GM19438 (cell line): Measurements from ENCODE around the gene KRTAP19-7.

Experiments used
- ATAC-seq: cut with Tn5 transposase; IDR thresholded peaks from one replicate; pipeline ENCODE4 v1.9.1; 2021; ENCODE audit warnings: low read depth; ENCODE audit not compliant: unreplicated experiment

KRTAP19-7 gene

GRCh38 chr21:30561264-30561895 lies at the start of gene KRTAP19-7:
Gene KRTAP19-7, minus strand, starts transcription at chr21:30561314. Its CDS starts 25 bp downstream, at chr21:30561289.
- no peak for ATAC-seq

GRCh38 chr21:30605968-30606367 lies 44.9 kb upstream of the KRTAP19-7 start:
- ATAC-seq, result no peak

GRCh38 chr21:30600787-30601186 lies 39.7 kb upstream of the KRTAP19-7 start, which contains the start of gene KRTAP22-1:
Gene KRTAP22-1, plus strand, starts transcription at chr21:30601087.
- no peak for ATAC-seq

- ATAC-seq, result no peak
Measured at GRCh38 chr21:30598802-30599201, 37.7 kb upstream of the KRTAP19-7 start, which contains the start of gene KRTAP6-2. Gene KRTAP6-2, minus strand, starts transcription at chr21:30598902. Its CDS starts 28 bp downstream, at chr21:30598874.

DNA sequence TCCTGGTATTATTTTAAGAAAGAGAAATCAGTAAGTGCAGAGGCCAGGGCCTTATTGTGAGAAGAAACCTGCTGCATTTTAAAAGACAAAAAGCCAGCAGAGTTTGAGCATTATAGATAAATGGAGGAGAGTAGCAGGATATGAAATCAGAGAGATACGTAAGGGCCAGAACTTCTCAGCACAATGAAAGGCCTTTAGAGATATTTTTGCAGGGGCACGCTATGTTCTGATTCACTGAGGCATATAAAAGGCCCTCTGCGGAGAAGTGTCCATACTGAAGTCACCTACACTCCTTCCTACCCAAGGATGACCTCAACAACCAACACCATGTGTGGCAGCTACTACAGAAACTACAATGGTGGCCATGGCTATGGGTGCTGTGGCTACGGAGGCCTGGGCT lies 31.0 kb upstream of the KRTAP19-7 start, which contains the start of gene KRTAP6-3:
KRTAP6-3 (plus strand) TSS at position 301 of the 400 bp plus-strand sequence; CDS start at position 307, 6 bp downstream.
- no peak for ATAC-seq

DNA sequence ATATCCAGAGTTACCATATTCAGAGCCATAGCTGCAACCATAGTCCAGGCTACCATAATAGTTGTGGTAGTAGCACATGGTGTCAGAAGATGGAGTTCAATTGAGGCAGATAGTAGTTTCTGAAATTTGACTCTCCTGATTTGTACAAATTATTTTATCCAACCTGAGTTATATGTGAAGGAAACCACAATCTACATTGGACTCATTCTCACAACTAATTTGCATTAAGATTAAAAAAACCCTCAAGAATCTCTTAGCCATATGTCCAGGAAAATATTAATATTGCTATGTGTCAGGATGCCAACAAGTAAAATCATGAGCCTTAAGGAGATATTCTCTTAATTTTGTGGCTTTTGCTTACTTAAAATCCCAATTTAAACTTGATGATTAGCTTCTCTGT lies 29.2 kb upstream of the KRTAP19-7 start, which contains the start of gene KRTAP22-2:
KRTAP22-2 (minus strand) TSS at position 101 of the 400 bp plus-strand sequence.
- ATAC-seq, result no peak

DNA sequence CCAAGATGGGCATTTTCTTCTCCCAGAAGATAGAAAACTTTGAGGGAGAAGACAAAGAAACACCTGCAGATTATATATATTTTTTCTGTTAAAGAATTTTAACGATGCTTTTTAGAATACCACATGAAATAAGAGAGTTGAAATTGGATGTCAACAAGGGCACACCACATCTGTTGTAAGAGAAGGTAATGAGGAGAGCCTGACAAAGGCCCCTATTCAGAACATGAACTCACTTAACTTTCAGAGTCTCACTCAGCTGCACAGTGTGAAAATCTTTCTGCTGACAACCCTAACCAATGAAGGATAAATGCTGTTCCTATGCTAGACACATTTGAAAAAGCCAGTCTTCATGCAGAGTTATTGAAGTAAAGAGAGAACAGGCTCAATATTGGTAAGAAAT lies 21.8 kb upstream of the KRTAP19-7 start:
- no peak for ATAC-seq

DNA sequence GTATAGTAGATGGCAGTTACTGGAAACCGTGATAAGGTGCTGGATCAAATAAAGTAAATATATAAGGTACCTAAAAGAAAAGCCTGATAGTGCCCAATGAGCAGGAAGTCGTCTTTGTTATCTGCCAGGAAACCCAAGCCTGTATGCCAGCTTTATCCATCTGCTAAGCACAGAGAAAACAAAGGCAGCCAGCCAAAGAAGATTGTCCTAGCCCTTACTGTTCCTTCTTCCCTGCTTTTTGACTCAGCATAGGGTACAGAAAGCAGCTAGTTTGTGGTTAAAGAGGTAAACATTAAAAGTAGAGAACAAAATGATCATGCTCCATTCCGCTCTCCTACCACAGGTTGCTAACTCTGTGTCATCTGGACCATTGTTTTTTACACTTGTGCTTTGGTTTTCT lies 19.0 kb upstream of the KRTAP19-7 start:
- ATAC-seq, result no peak

DNA sequence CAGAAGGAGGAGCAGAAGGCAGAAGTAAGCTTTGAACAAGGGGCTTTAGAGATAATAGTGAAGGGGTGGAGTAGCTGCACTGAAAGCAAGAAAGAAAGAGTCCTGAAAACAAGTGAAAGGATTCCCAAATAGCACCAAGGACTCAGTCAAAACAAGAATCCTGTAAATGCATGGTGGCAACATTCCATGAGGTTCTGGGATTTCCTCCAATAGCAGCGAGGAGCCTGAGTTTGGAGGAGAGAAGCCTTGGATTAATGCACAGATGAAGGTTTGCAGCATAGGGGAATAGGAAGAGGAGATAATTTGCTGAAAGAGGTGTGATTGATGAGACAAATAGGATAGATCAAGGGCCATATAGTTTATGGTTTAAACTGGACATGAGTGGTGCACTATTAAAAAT lies 18.2 kb upstream of the KRTAP19-7 start:
- ATAC-seq, result no peak

DNA sequence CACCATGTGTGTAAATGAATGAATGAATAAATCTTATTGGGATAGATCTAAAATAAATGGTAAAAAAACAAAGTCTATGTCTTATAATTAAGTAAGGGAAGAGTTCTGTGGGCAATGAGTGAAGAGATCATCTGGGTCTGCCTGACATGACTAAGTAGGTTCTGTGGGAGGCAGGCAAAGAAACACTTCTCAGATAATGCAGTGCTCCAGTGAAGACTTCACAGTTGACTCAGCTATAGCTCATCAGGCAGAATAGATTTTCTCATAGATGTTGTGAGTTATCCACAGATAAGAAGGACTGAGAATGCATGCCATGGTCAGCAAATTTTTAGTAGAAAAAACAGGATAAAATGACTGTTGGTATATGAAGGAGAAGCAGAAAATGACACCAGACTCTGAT lies 16.7 kb upstream of the KRTAP19-7 start:
- ATAC-seq, result no peak

DNA sequence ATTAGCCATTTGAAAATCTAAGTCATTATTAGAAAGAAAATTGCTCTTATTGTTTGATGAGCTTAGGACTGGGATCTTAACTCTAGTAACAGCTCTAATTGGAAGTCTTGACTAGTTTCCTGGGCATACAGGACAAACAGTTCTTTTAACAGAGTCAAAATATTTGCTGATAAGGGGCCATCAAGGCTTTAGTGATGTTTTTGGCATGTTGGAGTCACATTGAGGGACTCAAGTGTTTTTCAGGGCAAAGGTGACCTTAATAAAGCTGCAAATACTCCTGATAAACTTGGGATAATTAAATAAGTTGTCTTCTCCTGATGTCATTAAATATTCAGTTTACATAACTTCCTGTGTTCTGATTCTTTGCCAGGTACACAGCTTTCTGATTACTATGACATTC lies 6.5 kb upstream of the KRTAP19-7 start:
- ATAC-seq, result no peak

GRCh38 chr21:30563630-30564029 lies 2.5 kb upstream of the KRTAP19-7 start:
- no peak for ATAC-seq

GRCh38 chr21:30563072-30563471 lies 2.0 kb upstream of the KRTAP19-7 start:
- ATAC-seq, result no peak

DNA sequence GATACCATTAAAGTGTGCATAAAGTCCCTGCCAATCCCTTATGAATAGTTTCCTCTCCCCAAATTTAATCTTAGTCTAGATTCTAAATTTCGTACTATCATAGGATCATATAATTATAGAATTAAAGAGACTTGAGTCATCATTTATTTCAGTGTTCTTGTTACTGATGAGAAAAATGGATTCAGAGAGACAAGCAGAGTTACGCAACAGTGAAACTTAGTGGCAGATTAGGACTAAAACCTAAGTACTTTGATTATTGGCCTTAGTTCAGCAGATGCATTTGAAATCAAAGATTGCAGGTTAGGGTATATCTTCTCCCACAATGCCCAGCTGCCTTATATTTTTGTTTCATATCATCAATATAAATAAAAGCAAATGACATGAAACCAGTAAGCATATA lies 843 bp upstream of the KRTAP19-7 start:
- no peak for ATAC-seq

DNA sequence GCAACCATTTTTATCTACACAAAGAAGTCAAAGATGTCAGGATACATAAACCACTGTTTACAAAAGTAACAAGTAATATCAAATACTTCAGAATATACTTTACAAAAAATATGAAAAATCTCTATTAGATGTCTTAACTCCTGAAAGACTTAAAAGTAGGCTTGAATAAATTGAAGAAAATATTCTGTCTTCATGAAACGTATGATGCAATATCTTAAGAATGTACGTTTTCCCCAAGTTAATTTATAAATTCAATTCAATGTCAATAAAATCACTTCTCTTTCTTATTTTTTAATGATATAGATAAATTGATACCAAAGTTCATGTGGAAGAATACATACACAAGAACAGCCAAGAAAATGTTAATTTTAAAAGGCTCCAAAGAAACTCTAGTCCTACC lies 6.0 kb downstream of the KRTAP19-7 start:
- no peak for ATAC-seq

GRCh38 chr21:30552782-30553181 lies 8.3 kb downstream of the KRTAP19-7 start:
- ATAC-seq, result no peak

- no peak for ATAC-seq
Measured at GRCh38 chr21:30541764-30542163, 19.4 kb downstream of the KRTAP19-7 start, which contains the start of gene KRTAP19-6. Gene KRTAP19-6, minus strand, starts transcription at chr21:30541864. Its CDS starts 31 bp downstream, at chr21:30541833.

DNA sequence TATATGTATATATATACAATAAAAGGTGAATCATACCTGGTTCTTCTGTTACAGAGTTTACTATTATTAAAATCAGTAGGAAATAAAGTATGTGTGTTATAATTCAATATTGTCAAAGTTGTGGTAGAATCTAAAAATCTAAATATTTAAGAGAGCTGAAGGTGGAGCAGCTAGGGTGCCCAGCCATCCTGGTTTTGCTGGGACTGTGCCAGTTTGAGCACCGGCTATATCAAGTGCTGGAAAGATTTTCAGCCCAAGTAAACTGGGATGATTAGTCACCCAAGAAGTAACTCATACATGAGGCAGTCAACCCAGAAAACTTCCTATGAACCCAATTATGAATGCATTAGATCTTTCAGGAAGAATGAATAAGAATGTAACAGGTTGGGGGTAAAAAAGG lies 42.2 kb downstream of the KRTAP19-7 start:
- no peak for ATAC-seq

DNA sequence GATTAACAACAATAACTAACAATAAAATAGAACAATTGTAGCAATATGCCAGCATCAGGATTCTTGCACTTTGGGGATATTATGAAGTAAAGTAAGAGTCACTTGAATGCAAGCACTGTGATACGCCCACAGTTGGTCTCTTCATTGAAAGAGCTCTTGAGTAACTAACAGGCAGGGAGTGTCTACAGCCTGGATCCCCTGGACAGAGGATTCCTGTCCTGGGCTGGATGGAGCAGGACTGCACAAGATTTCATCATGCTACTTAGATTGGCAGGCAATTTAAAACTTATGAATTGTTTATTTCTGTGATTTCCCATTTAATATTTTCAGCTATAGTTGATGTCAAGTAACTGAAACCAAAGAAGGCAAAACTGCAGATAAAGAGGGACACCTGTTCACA lies 45.4 kb downstream of the KRTAP19-7 start:
- no peak for ATAC-seq
